K562 (cell line): ENCODE data around the gene UGT1A10.
"Not testable (repeated sequence)": the region's sequence is repeated elsewhere in the genome, so short reads cannot be mapped to it uniquely, and the experiment has no call there.

ENCODE experiments used
- CTCF ChIP-seq, 3 experiments: IDR thresholded peaks in 2 of 3; conservative IDR thresholded peaks in 1 of 3; 2 replicates each; pipeline ENCODE4 v1.5.1; 2011 to 2012; ENCODE audit warnings: low read length in 3 of 3, mild to moderate bottlenecking in 3 of 3, control low read depth in 2 of 3, improper control_type of control experiment in 1 of 3, inconsistent platforms in 1 of 3, low read depth in 1 of 3, mixed read lengths in 1 of 3, moderate library complexity in 1 of 3; ENCODE audit not compliant: insufficient read depth in 2 of 3
- E2F4 ChIP-seq: sonication (generic); formaldehyde crosslinking; IDR thresholded peaks from 2 replicates; pipeline ENCODE4 v1.8.0; 2022; ENCODE audit warnings: mild to moderate bottlenecking, low read depth, missing genetic modification reagents
- EP300 ChIP-seq: IDR thresholded peaks from 2 replicates; pipeline ENCODE4 v1.6.1; 2012; ENCODE audit warnings: low read length, improper control_type of control experiment
- EZH2 ChIP-seq: IDR thresholded peaks from 2 replicates; pipeline ENCODE4 v1.6.1; 2012; ENCODE audit warnings: low read depth, mild to moderate bottlenecking, inconsistent platforms, low read length, borderline replicate concordance
- FOS ChIP-seq: IDR thresholded peaks from 3 replicates; pipeline ENCODE4 v1.6.1; 2011; ENCODE audit not compliant: insufficient read length; ENCODE audit errors: extremely low read depth
- FOXJ3 ChIP-seq: sonication (generic); formaldehyde crosslinking; IDR thresholded peaks from 2 replicates; pipeline ENCODE4 v1.4.0; 2020; ENCODE audit warnings: mild to moderate bottlenecking, missing genetic modification reagents
- IRF9 ChIP-seq: fragments of 450-650 bp; IDR thresholded peaks from 2 replicates; pipeline ENCODE4 v1.6.1; 2016; ENCODE audit warnings: missing biosample characterization, missing genetic modification characterization
- NFATC3 ChIP-seq: fragments of 450-650 bp; IDR thresholded peaks from 2 replicates; pipeline ENCODE4 v1.6.1; 2017; ENCODE audit warnings: mild to moderate bottlenecking
- POLR2AphosphoS2 ChIP-seq: IDR thresholded peaks from 2 replicates; pipeline ENCODE4 v1.6.1; 2012; ENCODE audit warnings: low read length, improper control_type of control experiment
- RFX1 ChIP-seq: fragments of 450-650 bp; IDR thresholded peaks from 2 replicates; pipeline ENCODE4 v1.6.1; 2016; ENCODE audit warnings: mild to moderate bottlenecking, moderate library complexity
- RFX5 ChIP-seq: IDR thresholded peaks from 2 replicates; pipeline ENCODE4 v1.6.1; 2011; ENCODE audit warnings: low read depth, mild to moderate bottlenecking, improper control_type of control experiment, low read length
- SMAD1 ChIP-seq: fragments of 150-350 bp; IDR thresholded peaks from 2 replicates; pipeline ENCODE4 v1.6.1; 2014; ENCODE audit warnings: low read length, low read depth; ENCODE audit not compliant: partially characterized antibody

- TF ChIP-seq SMAD1; RFX5; IRF9; EP300; EZH2; RFX1; CTCF (IDR thresholded peaks at IDR 0.05 in 2 of 3, conservative IDR thresholded peaks at IDR 0.05 in 1 of 3; ENCODE audit: insufficient read depth in 2 of 3, low read depth in 1 of 3, low read length in 3 of 3); NFATC3; FOXJ3; FOS; E2F4 (CRISPR knock-in tag); POLR2AphosphoS2: not testable (repeated sequence)
Measured at GRCh38 chr2:233646033-233646432, 9.8 kb downstream of the UGT1A10 start.
